Fibroblast of skin of right quadriceps (primary cell): ENCODE measurements around the gene ERN2.

Source experiments
- DNase-seq: peaks from one replicate; pipeline ENCODE4 v3.0.0-alpha.2; 2013

Gene ERN2

DNA sequence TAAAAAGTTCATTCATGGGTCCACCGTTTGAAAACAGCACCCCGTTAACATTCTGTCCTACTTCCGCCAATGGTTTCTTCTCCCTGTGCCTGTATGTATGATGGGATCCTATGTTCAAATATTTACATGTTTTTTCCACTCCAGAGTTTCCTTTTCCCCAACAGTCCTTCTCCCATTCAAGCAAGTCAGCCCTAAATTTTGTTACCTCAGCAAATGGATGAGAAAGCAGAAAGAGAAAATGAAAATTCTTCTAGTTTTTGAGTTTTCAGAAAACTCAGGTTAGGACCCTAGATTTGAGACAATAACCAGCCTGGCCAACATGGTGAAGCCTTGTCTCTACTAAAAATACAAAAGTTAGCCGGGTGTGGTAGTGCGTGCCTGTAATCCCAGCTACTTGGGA, 3.5 kb upstream of the ERN2 start:
- DNase-seq, result no peak

DNA sequence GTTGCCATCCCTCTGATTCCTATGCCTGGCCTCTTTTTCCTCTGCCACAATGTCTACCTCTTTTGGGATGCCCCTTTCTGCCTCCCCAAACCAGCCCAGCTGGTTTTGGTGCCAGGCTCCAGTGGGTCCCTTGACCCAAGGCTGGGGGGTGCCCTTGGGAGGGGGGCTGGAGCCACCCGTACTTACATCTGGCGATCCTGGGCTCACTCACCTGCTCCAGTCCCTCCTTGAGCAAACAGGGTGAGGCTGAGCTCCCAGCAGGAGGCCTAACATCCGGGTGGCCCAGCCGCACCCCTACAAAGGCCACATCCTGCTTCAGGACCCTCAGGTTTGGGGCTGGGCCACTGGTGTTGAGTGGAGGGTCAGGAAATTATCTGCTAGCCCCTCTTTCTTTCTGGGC, 1.2 kb downstream of the ERN2 start:
- no peak for DNase-seq

DNA sequence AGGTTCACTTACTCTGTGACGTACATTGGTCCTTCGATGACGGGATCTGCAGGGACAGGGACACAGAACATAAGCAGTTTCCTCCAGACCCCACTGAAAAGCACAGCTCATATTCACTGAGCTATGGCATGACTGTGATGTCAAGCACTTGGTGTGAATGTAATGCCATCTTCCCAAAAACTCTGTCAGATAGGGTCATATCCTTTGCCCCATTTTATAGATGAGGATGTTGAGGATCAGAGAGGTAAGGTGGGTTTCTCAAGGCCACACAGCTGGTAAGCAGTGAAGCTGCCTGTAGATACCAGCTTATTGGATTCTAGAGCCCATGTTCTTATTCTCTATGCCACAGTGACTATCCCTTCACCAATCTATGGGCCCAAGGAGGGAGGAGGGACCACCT, 2.5 kb downstream of the ERN2 start:
- no peak for DNase-seq

DNA sequence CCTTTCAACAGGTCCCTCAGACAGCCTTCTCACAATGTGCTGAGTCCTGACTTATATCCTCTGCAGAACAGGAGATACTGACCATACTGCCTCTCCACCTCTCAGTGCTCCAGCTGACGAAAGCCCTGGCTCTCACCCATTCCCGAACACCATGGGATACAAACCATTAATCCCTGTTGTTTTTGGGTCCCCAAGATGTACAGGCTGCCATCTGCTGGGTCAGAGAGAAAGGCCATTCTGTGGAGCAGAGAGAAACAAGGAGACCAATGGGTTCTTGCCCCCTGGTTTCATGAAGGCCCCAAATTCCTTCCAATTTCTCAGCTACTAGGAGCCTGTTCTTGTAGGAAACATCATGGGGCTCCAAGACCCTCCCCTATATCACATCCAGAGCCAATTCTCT, 3.0 kb downstream of the ERN2 start:
- DNase-seq, result no peak

DNA sequence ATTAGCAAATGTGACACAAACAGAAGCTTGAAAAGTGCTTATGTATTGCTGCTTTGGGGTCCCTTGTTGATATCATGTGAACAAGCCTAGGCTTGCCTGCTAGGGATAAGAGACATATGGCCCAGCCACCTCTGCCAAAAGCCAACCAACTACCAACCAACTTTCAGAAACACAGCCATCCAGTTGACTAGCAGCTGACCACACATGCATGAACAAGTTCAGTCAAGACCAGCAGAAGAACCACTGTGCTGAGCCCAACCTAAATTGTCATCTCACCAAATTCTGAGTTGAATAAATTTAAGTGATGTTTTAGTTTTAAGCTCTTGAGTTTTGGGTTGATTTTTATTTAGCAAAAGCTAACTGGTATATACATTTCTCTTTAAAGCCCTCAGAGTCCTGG, 3.5 kb downstream of the ERN2 start:
- DNase-seq, result no peak

DNA sequence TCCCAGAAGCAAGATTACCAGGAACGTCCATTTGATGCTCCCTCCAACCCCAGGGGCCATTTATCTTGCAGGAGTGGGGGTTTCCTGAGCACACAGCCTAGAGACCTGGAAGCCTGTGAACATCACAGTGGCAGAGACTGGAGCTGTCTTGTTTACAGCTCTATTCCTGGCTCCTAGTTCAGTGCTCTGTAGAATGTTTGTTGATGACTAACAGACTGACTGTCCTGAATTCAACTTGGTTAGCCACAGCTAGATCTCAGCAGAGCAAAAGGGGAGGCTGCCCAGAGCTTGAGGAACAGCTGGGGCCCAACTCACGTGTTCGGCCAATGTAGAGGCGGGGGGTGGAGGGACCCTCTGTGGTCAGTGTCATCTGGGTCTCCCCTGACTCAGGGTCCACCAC, 6.6 kb downstream of the ERN2 start:
- DNase-seq, result no peak

DNA sequence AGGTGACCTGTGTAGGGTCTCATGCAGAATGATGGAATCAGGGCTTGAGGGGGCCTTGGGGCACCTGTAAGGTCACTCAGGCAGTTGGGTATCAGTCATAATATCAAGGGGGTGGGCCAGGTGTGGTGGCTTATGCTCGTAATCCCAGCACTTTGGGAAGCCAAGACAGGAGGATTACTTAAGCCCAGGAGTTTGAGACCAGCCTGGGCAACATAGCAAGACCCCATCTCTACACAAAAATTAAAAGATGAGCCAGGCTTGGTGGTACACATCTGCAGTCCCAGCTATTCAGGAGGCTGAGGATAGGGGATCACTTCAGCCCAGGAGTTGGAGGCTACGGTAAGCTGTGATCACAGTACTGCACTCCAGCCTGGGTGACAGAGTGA, 7.5 kb downstream of the ERN2 start:
- no peak for DNase-seq

DNA sequence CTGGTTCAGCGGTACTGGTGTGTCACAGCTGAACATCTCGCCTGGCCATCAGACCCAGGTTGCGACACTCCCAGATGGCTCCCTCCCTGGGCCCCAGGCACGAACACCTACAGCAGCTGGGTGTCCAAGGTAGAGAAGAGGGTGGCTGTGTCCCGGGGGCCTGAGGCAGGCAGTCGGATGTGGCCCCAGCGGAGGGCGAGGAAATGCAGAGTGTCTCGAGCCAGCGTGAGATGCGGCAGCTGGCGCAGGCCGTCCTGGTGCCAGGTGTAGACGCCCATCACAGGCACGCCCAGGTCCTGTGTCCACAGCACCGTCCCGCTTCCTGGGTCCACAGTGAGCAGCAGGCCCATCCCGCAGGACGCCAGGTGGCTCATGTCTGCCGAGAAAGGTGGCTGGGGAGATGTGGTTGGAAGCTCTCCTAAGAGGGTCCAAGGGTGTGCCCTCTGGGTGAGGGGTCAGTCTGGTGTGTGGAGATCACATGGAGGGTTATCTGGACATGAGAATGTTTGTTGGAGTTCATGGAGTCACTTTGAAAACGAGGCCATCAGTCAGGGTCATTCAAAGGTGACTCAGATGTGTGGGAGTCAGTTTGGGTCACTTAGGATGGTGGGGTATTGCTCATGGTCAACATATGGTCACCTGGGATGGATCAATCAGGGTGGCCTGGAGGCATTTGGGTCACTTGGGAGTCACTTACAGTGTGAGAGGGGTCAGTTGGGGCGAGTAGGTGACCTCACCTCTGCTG, 8.1 kb downstream of the ERN2 start:
- no peak for DNase-seq

DNA sequence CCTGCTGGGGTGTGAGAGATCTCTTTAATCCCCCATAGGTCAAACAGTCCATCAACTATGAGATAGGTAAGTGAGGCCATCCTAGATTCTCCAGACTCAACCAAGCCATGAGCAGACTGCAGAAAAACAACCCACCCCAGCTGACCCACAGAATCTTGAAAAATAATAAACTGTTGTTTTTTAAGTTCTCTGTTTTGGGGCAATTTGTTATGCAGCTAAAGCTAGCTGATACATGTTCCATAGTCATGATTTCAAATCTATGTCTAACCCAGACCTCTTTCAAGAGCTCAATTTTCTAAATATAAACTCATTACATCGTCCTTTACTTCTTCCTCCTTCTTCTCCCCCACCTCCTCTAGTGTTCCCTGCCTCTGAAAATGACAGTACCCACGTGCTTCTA, 10.1 kb downstream of the ERN2 start:
- no peak for DNase-seq

DNA sequence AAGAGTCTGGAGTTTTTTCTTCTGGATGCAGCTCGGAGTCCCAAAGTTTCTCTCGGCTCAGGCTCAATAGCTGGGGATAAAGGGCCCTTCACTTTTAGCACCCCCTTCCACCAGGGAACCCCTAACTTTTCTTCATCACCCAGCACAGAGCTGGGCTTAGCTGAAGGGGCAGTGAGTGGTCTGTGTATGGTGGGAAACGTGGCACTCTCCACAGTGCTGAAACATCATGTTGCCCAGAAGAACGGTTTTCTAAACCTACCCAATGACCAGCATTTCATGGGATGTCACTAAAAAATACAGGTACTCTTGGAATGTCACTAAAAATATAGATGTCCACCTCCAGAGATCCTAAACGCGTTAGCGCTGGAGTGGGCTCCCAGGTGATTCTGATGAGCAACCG, 12.0 kb downstream of the ERN2 start:
- DNase-seq, result no peak

DNA sequence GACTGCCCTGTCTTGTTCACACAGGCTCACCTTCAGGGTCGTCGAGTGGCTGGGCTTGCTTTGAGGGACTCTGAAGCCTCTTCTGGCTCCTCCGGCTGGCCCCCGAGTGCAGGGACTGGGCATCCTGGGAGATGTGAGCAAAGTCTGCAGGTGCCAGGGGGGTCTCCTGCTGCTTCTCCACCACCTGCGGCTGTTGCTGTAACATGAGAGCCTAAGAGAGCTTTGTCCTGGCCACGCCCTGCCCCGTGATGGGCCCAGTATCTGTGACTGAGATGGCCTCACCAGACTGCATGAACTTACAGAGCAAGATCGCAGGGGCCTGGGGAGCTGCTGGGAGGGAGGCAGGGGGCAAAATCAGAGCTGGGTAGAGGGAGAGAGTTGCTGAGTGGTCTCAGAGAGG, 12.5 kb downstream of the ERN2 start:
- no peak for DNase-seq

DNA sequence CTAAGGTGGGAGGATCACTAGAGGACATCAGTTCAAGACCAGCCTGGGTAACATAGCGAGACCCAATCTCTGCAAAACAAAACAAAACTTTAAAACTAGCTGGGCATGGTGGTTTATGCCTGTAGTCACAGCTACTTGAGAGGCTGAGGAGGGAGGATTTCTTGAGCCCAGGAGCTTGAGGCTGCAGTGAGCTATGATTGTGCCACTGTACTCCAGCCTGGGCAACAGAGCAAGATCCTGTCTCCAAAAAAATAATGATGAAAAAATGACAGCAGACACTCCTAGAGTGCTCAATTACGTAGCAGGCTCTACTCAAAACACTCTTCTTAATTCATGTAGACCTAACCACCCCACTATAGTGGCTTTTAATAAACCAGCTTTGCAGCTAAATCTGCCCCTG, 12.9 kb downstream of the ERN2 start:
- no peak for DNase-seq

DNA sequence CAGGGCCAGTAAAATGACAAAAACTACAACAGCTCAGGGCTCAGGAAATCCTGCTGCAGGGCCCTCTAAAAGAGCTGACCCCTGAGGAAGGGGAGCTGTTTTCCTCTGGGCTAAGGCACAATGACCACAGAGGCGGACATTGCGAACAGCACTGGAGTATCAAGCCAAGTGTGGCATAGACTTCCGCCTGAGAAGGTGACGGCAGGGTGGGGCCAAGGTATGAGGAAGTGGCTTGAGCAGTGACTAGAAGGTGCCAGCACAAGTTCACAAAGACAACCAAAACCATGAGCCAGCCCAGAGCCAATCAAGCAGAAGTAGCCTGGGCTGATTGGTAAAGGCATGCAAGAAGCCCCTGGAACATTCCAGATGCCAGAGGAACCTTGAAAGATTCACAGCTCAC, 13.9 kb downstream of the ERN2 start:
- no peak for DNase-seq

DNA sequence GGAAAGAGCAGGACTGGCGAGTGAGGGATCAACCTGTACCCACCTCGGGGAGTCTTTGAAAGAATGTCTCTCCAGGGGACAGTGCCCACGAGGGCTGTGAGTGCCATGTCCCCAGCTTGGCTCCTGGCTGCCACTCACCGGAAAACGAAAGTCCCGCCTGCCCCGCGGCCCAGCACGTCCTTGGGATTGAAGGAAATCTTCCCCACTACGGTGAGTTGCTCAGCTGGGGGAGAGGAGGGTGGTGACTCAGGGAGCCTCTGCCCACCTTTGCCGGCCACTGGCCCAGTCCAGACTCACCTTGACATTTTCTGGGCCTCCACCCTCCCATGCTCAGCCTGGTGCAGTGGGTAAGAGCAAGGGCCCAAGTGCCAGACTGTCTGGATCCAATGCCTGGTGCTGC, 17.3 kb downstream of the ERN2 start:
- no peak for DNase-seq

DNA sequence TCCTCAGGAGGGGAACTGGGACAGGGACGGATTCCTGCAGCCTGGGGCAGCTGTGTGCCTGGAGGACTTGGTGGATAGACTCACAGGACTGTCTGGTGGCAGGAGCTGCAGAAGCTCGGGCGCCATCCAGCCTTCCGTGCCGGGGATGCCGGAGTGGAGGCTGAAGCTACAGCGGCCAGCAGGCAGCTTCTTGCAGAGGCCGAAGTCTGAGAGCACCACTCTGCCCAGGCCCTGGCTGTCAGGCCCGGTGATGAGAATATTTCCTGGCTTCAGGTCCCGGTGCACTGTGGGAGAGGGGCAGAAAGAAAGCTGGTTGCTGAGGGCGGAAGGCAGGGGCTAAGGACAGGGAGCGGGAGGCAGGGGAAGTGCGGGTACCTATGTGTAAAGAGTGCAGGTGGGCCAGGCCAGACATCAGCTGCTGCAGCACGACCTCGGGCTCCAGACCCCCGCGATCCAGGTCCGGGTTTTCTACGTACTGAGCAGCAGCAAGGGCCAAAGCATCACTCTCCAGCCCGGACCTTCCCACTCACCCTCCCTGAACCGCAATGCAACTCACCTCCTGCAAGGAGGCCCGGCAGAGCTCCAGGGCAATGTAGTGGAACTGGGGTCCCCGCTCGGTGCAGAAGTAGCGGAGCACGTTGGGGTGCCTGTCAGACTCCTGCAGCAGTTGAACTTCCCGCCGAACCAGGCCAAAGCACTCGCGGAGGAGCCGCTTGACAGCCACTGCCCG, 18.2 kb downstream of the ERN2 start:
- DNase-seq, result peak; percentile 11

DNA sequence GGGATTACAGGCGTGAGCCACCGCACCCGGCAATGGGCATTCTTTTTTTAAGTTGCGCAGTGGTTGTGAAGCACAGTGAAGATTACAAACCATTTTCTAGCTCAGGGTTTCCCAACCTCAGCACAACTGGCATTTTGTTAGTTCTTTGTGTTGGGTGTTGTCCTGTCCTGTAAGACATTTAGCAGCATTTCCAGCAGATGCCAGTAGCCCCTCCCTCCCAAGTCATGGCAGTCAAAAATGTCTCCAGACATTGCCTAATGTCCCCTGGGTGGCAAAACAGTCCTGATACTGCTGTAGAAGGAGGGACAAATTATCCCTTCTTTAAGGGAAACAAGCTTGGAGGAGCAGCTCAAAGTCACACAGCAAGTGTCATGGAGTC, 18.8 kb downstream of the ERN2 start:
- no peak for DNase-seq

DNA sequence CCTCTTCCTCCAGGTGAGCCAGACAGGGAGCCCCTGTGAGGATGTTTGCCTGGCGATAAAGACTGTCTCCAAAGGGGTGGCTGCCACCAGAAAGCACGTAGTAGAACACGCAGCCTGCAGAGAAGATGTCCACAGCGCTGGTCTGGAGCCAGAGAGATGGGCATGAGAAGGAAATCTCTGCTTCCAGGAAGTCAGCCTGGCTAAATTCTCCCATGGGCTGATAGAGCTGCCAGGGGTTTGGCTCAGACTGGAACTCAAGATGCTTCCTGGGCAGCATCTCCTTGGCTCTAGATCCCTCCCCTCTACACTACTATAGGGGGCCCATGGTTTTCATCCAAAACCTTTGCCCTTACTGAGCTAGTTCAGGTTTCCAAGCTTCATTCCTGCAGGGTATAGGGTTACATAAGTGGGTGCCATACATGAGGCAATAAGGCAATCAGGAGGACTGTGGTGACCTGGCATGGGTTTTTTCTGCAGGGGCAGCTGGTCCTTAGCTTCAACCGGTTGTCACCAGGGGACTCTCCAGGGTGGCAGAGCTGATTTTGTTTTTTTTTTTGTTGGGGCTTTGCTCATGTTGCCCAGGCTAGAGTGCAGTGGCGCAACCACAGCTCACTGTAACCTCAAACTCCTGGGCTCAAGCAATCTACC, 20.7 kb downstream of the ERN2 start:
- no peak for DNase-seq

DNA sequence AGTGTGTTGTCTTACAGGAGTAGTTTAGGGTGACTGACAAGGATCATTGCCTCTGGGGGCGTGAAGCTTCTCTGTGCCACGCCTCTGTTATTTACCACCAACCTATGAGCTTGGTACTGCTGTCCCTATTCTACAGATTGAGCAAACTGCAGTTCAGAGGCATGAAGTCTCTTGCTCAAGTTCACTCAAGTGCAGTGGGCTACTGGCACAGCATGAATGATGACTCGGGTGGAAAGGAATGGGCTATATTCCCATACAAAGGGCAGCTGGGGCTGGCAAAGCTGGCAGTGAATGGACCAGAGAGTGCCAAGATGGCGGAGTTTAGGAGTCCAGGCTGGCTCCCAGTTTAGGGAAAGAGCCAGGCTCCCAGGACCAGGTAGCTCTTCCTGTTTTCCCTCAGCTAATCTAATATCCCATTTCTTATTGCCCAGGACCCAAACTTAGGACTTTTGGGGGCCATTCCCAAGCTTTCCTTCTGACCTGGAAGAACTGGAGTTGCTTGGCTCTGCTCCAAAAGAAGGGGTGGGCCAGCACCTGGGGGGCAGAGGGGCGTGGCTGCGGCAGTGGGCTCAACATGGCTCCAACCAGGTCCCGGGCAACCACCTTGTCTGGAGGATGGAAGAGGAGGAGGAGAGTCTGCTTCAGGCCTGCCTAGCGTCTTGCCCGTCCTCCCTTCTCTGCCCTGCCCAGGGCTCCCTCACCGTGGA, 21.4 kb downstream of the ERN2 start:
- peak; percentile 21 for DNase-seq

DNA sequence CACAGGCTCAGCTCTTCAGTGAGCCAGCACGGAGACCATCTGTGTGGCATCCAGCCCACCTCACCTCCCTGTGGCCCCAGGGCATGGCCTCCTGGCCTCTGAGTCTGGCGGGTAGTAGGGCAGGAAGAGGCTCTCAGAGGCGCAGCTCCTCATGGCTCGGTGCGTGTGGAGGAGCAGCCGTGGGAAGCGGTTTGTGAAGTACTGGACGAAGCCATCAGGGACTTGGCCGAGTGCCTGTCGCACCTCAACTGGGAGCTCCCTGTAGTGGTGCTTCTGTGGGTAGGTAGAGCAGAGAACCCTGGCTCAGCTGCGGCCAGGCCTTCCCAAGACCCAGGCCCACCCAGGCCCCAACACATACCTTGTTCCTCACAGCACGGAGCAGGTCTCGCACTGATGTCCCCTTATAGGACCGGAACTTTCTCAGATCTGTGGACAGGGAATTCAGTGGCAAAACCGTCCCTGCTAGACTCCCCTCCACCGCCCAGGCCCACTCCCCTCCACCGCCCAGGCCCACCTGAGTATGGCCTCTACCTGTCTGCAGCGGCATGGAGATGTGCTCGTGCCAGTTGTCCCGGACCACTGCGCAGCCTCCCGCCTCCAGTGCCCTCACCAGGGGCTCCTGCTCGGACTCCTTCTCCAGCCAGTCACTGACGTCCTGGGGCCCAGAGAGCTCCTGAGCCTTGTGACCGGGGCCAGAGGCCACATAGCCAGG, 22.1 kb downstream of the ERN2 start:
- no peak for DNase-seq

DNA sequence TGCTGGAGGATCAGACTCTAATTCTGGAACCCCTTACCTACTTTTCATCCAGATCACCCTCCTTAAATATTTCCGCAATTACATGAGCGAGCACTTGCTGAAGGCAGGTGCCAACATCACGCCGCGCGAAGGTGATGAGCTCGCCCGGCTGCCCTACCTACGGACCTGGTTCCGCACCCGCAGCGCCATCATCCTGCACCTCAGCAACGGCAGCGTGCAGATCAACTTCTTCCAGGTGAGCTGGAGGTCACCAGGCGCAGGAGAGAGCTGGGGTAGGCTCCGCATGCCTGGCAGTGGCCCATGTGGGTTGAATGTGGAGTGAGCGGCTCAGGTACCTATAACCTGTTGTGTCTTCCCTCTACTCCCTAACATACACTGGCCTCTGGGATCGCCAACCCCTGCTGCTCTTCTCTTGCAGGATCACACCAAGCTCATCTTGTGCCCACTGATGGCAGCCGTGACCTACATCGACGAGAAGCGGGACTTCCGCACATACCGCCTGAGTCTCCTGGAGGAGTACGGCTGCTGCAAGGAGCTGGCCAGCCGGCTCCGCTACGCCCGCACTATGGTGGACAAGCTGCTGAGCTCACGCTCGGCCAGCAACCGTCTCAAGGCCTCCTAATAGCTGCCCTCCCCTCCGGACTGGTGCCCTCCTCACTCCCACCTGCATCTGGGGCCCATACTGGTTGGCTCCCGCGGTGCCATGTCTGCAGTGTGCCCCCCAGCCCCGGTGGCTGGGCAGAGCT, 23.4 kb downstream of the ERN2 start:
- no peak for DNase-seq

DNA sequence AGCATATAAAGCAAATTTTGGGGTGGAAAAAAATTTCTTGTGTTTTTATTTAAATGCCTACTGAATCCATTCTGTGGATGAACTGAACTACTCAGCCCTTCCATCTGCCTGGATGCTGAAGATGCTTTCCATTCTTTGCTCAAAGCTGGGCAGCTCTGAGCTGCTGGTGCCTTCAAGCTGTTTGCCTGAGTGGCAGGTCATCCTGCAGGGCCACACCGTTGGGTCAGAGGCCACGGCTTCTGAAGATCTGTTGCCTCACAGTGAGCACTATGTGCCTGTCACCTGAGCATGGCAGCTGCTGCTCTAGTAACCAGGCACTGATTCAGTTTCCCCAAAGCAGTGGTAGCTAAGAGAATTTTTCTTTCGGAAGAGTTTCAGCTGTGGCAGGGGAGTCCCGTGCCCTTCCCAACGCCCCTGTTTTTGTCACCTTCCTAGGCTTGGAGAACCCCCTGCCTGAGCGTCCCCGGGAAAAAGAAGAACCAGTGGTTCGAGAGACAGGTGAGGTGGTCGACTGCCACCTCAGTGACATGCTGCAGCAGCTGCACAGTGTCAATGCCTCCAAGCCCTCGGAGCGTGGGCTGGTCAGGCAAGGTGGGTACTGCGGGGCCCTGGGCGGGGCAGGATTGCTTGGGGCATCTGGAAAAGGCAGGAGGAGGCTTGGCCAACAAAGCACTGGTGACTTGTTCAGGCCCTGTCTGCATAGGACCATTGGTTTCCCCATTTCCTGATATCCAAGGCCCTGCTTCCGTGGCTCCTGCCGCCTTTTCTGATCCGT, 25.8 kb downstream of the ERN2 start:
- DNase-seq, result no peak

DNA sequence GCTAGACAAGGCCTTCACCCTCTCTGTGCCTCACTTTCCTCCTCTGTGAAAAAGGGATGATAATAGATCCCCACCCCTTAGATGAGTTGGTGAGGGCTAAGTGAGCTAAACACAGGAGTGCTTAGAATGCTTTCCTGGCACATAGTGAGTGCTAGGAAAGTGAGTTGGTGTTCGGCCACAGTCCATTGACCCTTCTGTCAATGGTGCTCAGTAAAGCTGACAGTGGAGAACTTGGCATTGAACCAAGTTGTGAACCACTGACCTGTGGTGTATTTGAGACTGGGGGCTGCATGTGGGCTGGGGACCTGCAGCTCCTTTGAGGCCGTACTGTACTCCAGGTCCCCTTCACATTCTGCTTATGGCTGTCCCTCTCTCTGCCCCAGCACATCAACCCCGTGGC, 29.5 kb downstream of the ERN2 start:
- DNase-seq, result no peak
